HCT116 (cell line): ENCODE data around the gene WFDC1. TPM values are rescaled to one million over a fixed set of nuclear protein-coding genes. Genes with fewer than 3 reads are reported as not detected.

Source experiments
- ATAC-seq: fragments of 200-7000 bp; cut with Tn5 transposase; 2 replicates; pipeline ENCODE4 v1.9.1; 2020; ENCODE audit warnings: mild to moderate bottlenecking, moderate library complexity
- BruUV-seq: library from RNA; stranded (reverse); fragments of 400-500 nt; replicated peaks from 2 replicates; lab custom pipeline; 2021; lab: Mats Ljungman, UMichigan
- CTCF ChIA-PET: fragments of 300-600 bp; sonication (Branson Sonifier 250); formaldehyde crosslinking; loops from one replicate; lab custom pipeline; 2021; ENCODE audit warnings: antibody characterized with exemption; lab: Charles Lee
- POLR2A ChIA-PET: fragments of 300-600, 350-600 bp; sonication (Branson Sonifier 250); formaldehyde crosslinking; loops from one replicate; lab custom pipeline; 2021; ENCODE audit warnings: antibody characterized with exemption; lab: Charles Lee
- RAD21 ChIA-PET, 2 experiments: fragments of 300-600 bp; sonication (Branson Sonifier 250); formaldehyde crosslinking; loops; one replicate each; lab custom pipeline; 2023; ENCODE audit warnings: low total read pairs in 2 of 2; ENCODE audit not compliant: uncharacterized antibody in 2 of 2, unreplicated experiment in 2 of 2, low non-redundant PET in 1 of 2; lab: Charles Lee
- DNase-seq: peaks from one replicate; pipeline ENCODE4 v3.0.0-alpha.2; 2010; ENCODE audit warnings: low read depth, low spot score
- H2AFZ ChIP-seq: fragments of 200-600 bp; shearing (Covaris generic), sonication (generic); 2 replicates; pipeline ENCODE4 v1.6.1; 2017; ENCODE audit warnings: low read depth, mixed run types, mixed read lengths, antibody characterized with exemption, low read length; ENCODE audit not compliant: poor library complexity, severe bottlenecking
- H3K27ac ChIP-seq: 2 replicates; pipeline ENCODE4 v1.5.1; 2012; ENCODE audit warnings: low read depth, low read length
- H3K27me3 ChIP-seq: fragments of 200-600 bp; sonication (generic); 2 replicates; pipeline ENCODE4 v1.6.1; 2016; ENCODE audit warnings: mixed run types, low read length, mixed read lengths; ENCODE audit not compliant: insufficient read depth
- H3K36me3 ChIP-seq, 2 experiments: fragments of 200-500 bp in 1 of 2; fragments of 200-600 bp in 1 of 2; sonication (Bioruptor generic) in 1 of 2; sonication (generic) in 1 of 2; 2 replicates each; pipeline versions ENCODE4 v1.5.1 to v1.6.1; 2014 to 2016; ENCODE audit warnings: low read length in 2 of 2, inconsistent platforms in 1 of 2, mixed read lengths in 1 of 2, mixed run types in 1 of 2; ENCODE audit not compliant: insufficient read depth in 2 of 2, control insufficient read depth in 1 of 2
- H3K4me1 ChIP-seq, 2 experiments: fragments of 200-600 bp in 1 of 2; sonication (generic) in 1 of 2; 2 replicates each; pipeline versions ENCODE4 v1.5.1 to v1.6.1; 2012 to 2017; ENCODE audit warnings: low read length in 2 of 2, inconsistent platforms in 1 of 2, mild to moderate bottlenecking in 1 of 2, mixed read lengths in 1 of 2, mixed run types in 1 of 2, moderate library complexity in 1 of 2; ENCODE audit not compliant: insufficient read depth in 2 of 2, control insufficient read depth in 1 of 2
- H3K4me2 ChIP-seq: fragments of 200-600 bp; sonication (generic); 2 replicates; pipeline ENCODE4 v1.6.1; 2017; ENCODE audit warnings: mixed run types, low read length, mixed read lengths
- H3K4me3 ChIP-seq, 2 experiments: fragments of 200-600 bp in 1 of 2; sonication (generic) in 1 of 2; replicated peaks in 1 of 2; 2 replicates each; pipeline ENCODE4 v1.5.1; 2011 to 2016; ENCODE audit warnings: low read length in 2 of 2, control low read depth in 1 of 2, low read depth in 1 of 2, mild to moderate bottlenecking in 1 of 2, mixed read lengths in 1 of 2, mixed run types in 1 of 2
- H3K79me2 ChIP-seq: fragments of 200-600 bp; sonication (generic); 2 replicates; pipeline ENCODE4 v1.6.1; 2017; ENCODE audit warnings: mild to moderate bottlenecking, mixed run types, low read length, moderate library complexity, mixed read lengths; ENCODE audit not compliant: insufficient read depth
- H3K9ac ChIP-seq: fragments of 200-600 bp; sonication (generic); 2 replicates; pipeline ENCODE4 v1.6.1; 2016; ENCODE audit warnings: low read length, mixed read lengths
- H3K9me2 ChIP-seq: fragments of 200-600 bp; sonication (generic), shearing (Covaris generic); 2 replicates; pipeline ENCODE4 v1.6.1; 2017; ENCODE audit warnings: mixed run types, mild to moderate bottlenecking, moderate library complexity; ENCODE audit not compliant: insufficient read depth
- H3K9me3 ChIP-seq, 2 experiments: fragments of 200-500 bp in 1 of 2; fragments of 200-600 bp in 1 of 2; sonication (Bioruptor generic) in 1 of 2; sonication (generic) in 1 of 2; 2 replicates each; pipeline ENCODE4 v1.6.1; 2014 to 2017; ENCODE audit warnings: low read length in 2 of 2, mixed read lengths in 2 of 2, inconsistent platforms in 1 of 2, low read depth in 1 of 2, mild to moderate bottlenecking in 1 of 2, mixed run types in 1 of 2, moderate library complexity in 1 of 2; ENCODE audit not compliant: control insufficient read depth in 1 of 2, insufficient read depth in 1 of 2
- H4K20me1 ChIP-seq: fragments of 200-600 bp; sonication (generic), shearing (Covaris generic); 2 replicates; pipeline ENCODE4 v1.6.1; 2017; ENCODE audit warnings: mixed run types, mild to moderate bottlenecking, moderate library complexity; ENCODE audit not compliant: insufficient read depth
- EGR1 ChIP-seq: IDR thresholded peaks from 2 replicates; pipeline ENCODE4 v1.6.1; 2012; ENCODE audit warnings: low read depth
- ELF1 ChIP-seq: IDR thresholded peaks from 2 replicates; pipeline ENCODE4 v1.6.1; 2012; ENCODE audit warnings: low read depth, borderline replicate concordance
- EZH2 ChIP-seq: fragments of 200-600 bp; sonication (generic); IDR thresholded peaks from 2 replicates; pipeline ENCODE4 v1.6.1; 2017; ENCODE audit warnings: antibody characterized with exemption, mixed run types
- EZH2phosphoT487 ChIP-seq: fragments of 200-600 bp; IDR thresholded peaks from 2 replicates; pipeline ENCODE4 v1.6.1; 2018; ENCODE audit warnings: antibody characterized with exemption, borderline replicate concordance
- POLR2A ChIP-seq: IDR thresholded peaks from 2 replicates; pipeline ENCODE4 v1.7.0; 2011; ENCODE audit warnings: borderline replicate concordance; ENCODE audit not compliant: insufficient read depth, insufficient read length; ENCODE audit errors: extremely low read depth
- POLR2AphosphoS5 ChIP-seq: IDR thresholded peaks from 2 replicates; pipeline ENCODE4 v1.6.1; 2011; ENCODE audit warnings: mild to moderate bottlenecking, low read depth, low read length, moderate library complexity
- RAD21 ChIP-seq: IDR thresholded peaks from 2 replicates; pipeline ENCODE4 v1.6.1; 2012; ENCODE audit warnings: low read depth, mild to moderate bottlenecking
- SIN3A ChIP-seq: IDR thresholded peaks from 2 replicates; pipeline ENCODE4 v1.6.1; 2012; ENCODE audit warnings: low read depth
- SP1 ChIP-seq: IDR thresholded peaks from 2 replicates; pipeline ENCODE4 v1.6.1; 2012; ENCODE audit warnings: low read depth
- ZBTB33 ChIP-seq: IDR thresholded peaks from 2 replicates; pipeline ENCODE4 v1.6.1; 2011; ENCODE audit warnings: mild to moderate bottlenecking, low read length, moderate library complexity; ENCODE audit not compliant: insufficient replicate concordance; ENCODE audit errors: extremely low read depth
- ZNF274 ChIP-seq: fragments of 200-500 bp; sonication (Bioruptor generic); IDR thresholded peaks from 2 replicates; pipeline ENCODE4 v1.6.1; 2014; ENCODE audit warnings: mild to moderate bottlenecking, low read depth, low read length, inconsistent platforms
- intact Hi-C: fragments of 100-400 bp; cut with micrococcal nuclease; formaldehyde crosslinking; loops from 2 replicates; pipeline ENCODE4 v1.10.0; 2022
- total RNA-seq: library from RNA; stranded (reverse); gene quantifications from one replicate; pipeline ENCODE4 v1.2.1, GENCODE V29; 2021; ENCODE audit not compliant: unreplicated experiment
- TF ChIP-seq, protein P1 (sequence below), 3 experiments: fragments of 200-600 bp in 1 of 3; sonication (generic) in 1 of 3; IDR thresholded peaks in 2 of 3; conservative IDR thresholded peaks in 1 of 3; 2 replicates each; pipeline ENCODE4 v1.5.1; 2012 to 2017; ENCODE audit warnings: low read depth in 2 of 3, low read length in 2 of 3, antibody characterized with exemption in 1 of 3, borderline replicate concordance in 1 of 3, control low read depth in 1 of 3, mild to moderate bottlenecking in 1 of 3, mixed read lengths in 1 of 3, mixed run types in 1 of 3, moderate library complexity in 1 of 3; ENCODE audit not compliant: insufficient read depth in 1 of 3

WFDC1 gene
- total RNA-seq, 1 experiment from 2014 or later = 0.42 TPM

DNA sequence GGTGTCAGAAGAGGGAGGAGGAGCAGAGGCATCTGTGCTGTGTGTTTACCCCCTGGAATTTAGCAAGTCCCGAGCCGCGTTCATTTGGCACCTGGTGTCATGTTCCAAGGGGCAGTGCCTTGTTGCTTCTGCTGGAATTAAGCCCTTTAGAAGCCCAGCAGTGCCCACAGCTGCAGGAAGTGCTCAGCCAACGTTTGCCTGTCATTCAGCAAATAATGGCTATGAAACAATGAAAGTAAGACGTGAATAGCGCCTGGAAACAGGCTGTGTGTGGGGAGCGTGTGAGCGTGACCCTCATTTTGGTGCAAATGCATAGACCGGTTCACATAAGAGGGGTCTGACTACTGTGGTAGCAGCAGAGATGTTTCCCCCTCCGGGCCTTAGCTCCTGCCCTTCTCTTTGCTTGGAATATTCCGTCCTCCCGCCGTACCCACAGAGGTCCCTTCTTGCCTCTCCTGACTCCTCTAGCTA, 67.8 kb downstream of the WFDC1 start:
- H3K4me3 ChIP-seq = no peak overlapping the region
- H3K4me1 ChIP-seq = peaks cover 3 to 12% of the 10 kb centered on the region in 2 experiments; a peak in 3 of 4 replicates
- no peaks in the 10 kb centered on the region for H3K27me3 ChIP-seq
- intact Hi-C loops = no loop called here
- no peak overlapping the region for H3K27ac ChIP-seq
- no TSS peak for BruUV-seq
- H3K36me3 ChIP-seq = no peaks in the 10 kb centered on the region
- TF ChIP-seq SIN3A (no peak), EZH2 (no peak), POLR2AphosphoS5 (no peak), EZH2phosphoT487 (no peak), POLR2A (no peak), ZBTB33 (no peak), ELF1 (no peak), SP1 (no peak), ZNF274 (no peak), EGR1 (no peak), RAD21 (no peak)
- TF ChIP-seq, protein P1, sequence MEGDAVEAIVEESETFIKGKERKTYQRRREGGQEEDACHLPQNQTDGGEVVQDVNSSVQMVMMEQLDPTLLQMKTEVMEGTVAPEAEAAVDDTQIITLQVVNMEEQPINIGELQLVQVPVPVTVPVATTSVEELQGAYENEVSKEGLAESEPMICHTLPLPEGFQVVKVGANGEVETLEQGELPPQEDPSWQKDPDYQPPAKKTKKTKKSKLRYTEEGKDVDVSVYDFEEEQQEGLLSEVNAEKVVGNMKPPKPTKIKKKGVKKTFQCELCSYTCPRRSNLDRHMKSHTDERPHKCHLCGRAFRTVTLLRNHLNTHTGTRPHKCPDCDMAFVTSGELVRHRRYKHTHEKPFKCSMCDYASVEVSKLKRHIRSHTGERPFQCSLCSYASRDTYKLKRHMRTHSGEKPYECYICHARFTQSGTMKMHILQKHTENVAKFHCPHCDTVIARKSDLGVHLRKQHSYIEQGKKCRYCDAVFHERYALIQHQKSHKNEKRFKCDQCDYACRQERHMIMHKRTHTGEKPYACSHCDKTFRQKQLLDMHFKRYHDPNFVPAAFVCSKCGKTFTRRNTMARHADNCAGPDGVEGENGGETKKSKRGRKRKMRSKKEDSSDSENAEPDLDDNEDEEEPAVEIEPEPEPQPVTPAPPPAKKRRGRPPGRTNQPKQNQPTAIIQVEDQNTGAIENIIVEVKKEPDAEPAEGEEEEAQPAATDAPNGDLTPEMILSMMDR (IDR thresholded peaks at IDR 0.05 in 2 of 3, conservative IDR thresholded peaks at IDR 0.05 in 1 of 3; ENCODE audit: borderline replicate concordance in 1 of 3, insufficient read depth in 1 of 3, low read depth in 2 of 3, low read length in 2 of 3) = no peak
- H2AFZ ChIP-seq = no peak overlapping the region
- ChIA-PET RAD21 (no interaction called here), CTCF (no interaction called here), POLR2A (no interaction called here)
- no peaks in the 10 kb centered on the region for H3K79me2 ChIP-seq
- no peaks in the 10 kb centered on the region for H3K9me3 ChIP-seq
- no peak overlapping the region for H3K9ac ChIP-seq
- DNase-seq (no peak), ATAC-seq (no peak)
- no peaks in the 10 kb centered on the region for H3K9me2 ChIP-seq
- H4K20me1 ChIP-seq = no peaks in the 10 kb centered on the region
- H3K4me2 ChIP-seq = no peak overlapping the region
